ENCODE results near the gene OR52B6. TPM values are rescaled to one million over a fixed set of nuclear protein-coding genes. Genes with fewer than 3 reads are reported as not detected.
"Not testable (repeated sequence)": the region's sequence is repeated elsewhere in the genome, so short reads cannot be mapped to it uniquely, and the experiment has no call there.

Gene OR52B6
- polyA plus RNA-seq, 3 donors = not detected

DNA sequence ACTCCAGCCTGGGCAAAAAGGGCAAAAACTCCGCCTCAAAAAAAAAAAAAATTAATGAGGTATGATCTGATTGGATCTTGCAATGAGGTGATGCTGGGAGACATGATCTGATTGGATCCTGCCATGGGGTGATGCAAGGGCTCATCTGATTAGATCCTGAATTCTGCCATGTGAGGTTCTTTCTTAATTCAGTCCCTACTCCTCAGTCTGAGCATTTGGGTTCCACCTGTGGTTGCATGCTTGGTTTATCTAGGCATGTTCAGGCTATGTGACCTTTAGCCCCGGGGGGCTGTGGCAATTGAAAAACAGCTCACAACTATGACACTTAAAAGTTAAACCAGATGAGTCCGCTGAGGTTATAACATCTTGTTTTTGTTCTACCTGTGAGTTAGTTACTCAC lies 10.9 kb downstream of the OR52B6 start:
- no peak for DNase-seq (ENCODE audit: extremely low read depth in 1 of 11, low read depth in 9 of 11, low spot score in 4 of 11)

DNA sequence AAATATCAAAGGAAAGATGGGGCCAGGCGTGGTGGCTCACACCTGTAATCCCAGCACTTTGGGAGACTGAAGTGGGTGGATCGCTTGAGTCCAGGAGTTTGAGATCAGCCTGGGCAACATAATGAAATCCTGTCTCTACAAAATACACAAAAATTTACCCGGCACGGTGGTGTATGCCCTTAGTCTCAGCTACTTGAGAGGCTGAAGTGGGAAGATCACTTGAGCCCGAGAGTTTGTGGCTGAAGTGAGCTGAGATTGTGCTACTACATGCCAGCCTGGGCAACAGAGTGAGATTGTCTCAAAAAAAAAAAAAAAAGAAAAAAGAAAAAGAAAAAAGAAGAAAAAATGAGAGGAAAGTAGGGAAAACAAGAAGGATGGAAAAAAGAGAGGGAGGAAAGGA lies 11.9 kb downstream of the OR52B6 start:
- no peak for DNase-seq (ENCODE audit: extremely low read depth in 1 of 11, low read depth in 9 of 11, low spot score in 4 of 11)

DNA sequence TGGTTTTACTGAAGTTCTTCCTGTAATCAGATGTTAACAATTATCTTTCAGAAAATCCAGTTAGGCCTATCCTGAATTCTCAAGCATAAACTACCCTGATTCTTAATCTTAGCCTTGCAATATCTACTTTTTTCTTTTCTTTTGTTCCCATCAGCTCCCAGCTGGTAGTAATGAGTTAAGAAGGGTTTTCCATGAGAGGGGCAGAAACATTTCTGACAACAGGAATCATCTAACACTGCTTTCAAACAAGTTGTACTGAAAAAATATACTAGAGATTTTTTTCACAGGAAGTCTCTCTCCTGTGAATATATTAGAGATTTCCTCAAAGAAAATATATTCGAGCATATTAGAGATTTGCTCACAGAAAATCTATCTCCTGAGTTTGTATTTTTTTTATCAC lies 12.5 kb downstream of the OR52B6 start:
- DNase-seq (ENCODE audit: extremely low read depth in 1 of 11, low read depth in 9 of 11, low spot score in 4 of 11) = no peak

DNA sequence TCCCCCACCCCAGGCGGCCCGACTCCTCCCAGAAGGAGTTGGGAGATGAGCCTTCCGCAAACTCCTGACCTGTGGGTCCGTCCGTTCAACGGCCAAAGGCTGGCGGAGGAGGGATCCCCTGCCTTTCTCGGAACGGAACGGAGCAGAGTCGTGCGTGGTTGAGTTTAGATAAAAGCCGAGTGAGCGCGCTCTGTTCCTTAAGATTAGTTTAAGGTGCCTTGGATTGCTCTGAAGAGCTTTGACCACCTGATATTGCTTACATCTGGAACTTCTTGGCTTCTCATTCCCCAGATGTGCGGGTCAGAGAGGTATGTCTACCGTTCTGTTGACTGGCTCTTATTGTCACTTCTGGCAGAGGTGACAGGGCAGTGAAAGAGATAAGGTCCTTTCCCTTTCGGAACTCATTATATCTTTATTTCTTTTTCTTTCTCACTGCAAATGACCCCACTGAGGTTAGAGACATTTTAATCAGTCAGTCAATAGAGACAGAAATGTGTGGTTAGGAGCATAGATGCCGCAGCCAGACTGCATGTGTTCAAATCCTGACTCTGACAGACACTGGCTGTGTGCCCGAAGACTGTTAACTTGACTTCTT lies 16.0 kb downstream of the OR52B6 start, which contains the start of gene TRIM6:
TSS of gene TRIM6 (plus strand) at position 31 of the 595 bp plus-strand sequence. CDS start at position 292, 261 bp downstream.
- peak in 9 of 11 donors; percentile 17 to 50 (median 35) for DNase-seq (ENCODE audit: extremely low read depth in 1 of 11, low read depth in 9 of 11, low spot score in 4 of 11)

DNA sequence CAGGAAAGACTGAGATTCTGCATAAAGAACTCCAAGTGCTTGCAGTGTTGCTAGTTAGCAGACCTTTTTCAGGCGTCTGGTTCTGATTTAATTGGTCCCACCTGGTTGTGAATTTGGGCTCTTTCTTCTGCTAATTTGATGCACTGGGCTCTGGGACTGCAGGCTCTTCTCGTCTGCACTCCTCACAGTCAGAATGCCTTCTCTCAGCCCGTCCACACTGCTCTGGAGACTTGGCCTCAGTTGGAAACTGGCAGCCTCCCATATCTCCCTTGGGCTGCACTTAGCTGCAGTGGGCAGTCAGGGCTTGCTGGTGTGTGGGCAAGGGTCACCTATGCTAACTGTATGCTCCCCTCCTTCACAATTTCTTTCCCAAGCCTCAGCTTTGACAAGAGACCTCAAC lies 17.3 kb downstream of the OR52B6 start:
- DNase-seq (ENCODE audit: extremely low read depth in 1 of 11, low read depth in 9 of 11, low spot score in 4 of 11) = no peak

DNA sequence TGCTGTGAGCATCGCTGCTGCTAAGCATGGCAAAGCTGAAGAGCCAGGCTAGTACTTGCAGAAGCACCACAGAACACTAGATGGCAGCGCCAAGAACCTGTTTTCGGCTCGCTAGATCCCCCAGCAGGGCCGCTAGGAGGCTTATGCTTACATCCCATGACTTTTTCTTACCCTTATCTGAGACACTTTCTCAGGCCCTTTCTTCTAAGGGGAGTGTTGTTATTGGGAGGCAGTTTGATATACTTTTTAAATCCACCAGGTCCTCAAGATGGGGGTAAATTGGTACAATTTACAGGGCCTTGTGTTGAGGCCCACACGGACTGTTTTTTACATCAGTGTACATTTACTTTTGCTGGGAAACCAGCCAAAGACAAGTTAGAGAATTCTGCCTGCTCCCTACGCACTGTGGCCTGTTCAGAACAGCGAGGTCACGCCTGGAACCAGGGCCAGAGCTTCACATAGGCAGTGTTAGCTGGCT lies 19.7 kb downstream of the OR52B6 start:
- peak in 10 of 11 donors; percentile 25 to 54 (median 46) for DNase-seq (ENCODE audit: extremely low read depth in 1 of 11, low read depth in 9 of 11, low spot score in 4 of 11)

DNA sequence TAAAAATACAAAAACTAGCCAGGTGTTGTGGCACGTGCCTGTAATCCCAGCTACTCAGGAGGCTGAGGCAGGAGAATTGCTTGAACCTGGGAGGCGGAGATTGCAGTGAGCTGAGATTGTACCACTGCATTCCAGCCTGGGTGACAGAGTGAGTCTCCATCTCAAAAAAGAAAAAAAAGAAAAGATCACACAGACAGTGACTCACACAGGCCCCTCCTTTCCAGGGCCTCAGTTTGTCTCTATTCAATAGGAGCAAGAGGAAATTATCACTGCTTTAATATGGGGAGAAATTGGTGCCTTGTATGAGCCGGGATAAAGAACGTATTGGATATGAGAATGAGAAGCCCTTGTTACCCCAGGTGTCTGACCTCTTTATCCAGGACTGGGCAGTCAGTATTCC lies 22.1 kb downstream of the OR52B6 start:
- DNase-seq (ENCODE audit: extremely low read depth in 1 of 11, low read depth in 9 of 11, low spot score in 4 of 11) = not testable (repeated sequence)

DNA sequence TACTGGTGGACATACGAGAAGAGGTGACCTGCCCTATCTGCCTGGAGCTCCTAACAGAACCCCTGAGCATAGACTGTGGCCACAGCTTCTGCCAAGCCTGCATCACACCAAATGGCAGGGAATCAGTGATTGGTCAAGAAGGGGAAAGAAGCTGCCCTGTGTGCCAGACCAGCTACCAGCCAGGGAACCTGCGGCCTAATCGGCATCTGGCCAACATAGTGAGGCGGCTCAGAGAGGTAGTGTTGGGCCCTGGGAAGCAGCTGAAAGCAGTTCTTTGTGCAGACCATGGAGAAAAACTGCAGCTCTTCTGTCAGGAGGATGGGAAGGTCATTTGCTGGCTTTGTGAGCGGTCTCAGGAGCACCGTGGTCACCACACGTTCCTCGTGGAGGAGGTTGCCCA lies 22.6 kb downstream of the OR52B6 start:
- DNase-seq (ENCODE audit: extremely low read depth in 1 of 11, low read depth in 9 of 11, low spot score in 4 of 11) = no peak

DNA sequence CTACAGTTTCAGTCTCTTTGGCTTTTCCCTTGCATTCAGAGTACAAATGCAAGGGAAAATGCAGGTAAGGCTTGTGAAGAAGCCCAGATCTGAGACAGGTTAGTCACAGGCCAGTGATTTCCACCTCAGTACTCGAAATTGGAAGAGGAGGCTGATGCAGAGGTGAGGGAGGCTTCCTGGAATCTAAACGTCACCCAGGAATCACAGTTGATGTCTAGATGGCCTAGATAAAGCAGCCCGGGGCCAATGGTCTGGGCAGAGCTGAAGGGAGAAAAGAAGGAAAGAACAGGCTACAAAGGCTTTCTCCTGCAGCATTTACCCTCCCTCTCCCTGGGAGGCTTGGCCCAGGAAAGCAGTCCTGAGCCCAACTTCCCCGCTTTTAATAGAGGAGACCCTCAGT lies 24.2 kb downstream of the OR52B6 start:
- DNase-seq (ENCODE audit: extremely low read depth in 1 of 11, low read depth in 9 of 11, low spot score in 4 of 11) = no peak

DNA sequence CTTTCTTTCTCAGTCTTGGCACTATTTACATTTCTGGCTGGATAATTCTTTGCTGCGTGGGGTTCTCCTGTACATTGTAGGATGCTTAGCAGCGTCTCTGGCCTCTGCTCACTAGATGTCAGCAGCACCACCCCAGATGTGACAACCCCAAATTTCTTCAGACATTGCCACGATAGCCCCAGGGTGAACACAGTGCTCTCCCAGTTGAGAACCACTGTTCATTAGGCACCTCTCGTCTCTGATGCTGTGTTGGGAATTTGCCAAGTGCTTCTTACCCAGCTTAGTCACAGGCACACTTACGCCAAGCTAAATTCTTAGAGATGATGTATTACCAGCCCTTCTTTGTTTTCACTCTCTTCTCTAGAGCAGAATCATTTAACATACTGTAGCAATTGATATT lies 25.2 kb downstream of the OR52B6 start:
- no peak for DNase-seq (ENCODE audit: extremely low read depth in 1 of 11, low read depth in 9 of 11, low spot score in 4 of 11)

DNA sequence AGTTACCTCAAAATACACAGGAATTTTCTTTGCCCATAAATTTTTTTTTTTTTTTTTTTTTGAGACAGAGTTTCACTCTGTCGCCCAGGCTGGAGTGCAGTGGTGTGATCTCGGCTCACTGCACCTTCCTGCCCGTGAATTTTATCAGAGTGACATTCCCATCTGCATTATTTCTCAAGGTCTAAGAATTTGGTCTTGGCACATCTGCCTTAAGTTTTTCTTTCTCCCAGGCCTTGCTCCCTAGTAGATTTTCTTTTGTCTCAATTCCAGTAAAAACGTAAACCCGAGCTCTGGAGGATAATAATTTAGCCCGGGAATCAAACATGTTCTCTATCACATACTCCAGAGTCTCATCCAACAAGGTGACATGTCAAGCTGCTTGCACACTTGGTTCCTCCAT lies 28.1 kb downstream of the OR52B6 start:
- no peak for DNase-seq (ENCODE audit: extremely low read depth in 1 of 11, low read depth in 9 of 11, low spot score in 4 of 11)

DNA sequence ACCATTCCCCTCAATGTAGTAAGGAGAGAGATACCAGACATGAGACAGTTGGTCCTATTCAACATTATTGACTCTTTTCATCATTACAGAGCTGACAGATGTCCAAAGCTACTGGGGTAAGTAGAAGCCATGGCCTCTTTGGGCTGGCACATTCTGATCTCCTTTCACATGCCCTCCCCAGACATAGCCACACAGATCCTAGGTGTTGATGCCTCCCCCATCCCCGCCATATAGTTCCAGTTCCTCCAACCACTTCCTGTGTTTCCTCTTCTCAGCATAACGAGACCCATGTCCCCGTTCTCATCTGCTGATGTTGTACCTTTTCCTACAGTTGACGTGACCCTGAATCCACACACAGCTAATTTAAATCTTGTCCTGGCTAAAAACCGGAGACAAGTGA lies 29.8 kb downstream of the OR52B6 start:
- no peak for DNase-seq (ENCODE audit: extremely low read depth in 1 of 11, low read depth in 9 of 11, low spot score in 4 of 11)

DNA sequence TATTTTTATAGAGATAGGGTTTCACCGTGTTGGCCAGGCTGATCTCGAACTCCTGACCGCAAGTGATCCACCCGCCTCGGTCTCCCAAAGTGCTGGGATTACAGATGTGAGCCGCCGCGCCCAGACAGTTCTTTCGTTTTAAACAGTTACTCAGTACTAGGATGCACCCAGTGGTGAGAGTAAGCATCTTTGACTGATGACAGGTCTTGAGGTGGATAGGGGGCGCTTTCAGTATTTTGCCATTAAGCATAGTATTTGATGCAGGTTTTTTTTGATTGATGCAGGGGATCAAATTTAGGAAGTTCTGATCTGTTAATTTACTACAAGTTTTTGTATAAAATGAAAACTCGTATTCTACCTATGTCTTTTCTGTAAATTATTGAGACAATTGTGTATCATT lies 30.9 kb downstream of the OR52B6 start:
- DNase-seq (ENCODE audit: extremely low read depth in 1 of 11, low read depth in 9 of 11, low spot score in 4 of 11) = no peak

DNA sequence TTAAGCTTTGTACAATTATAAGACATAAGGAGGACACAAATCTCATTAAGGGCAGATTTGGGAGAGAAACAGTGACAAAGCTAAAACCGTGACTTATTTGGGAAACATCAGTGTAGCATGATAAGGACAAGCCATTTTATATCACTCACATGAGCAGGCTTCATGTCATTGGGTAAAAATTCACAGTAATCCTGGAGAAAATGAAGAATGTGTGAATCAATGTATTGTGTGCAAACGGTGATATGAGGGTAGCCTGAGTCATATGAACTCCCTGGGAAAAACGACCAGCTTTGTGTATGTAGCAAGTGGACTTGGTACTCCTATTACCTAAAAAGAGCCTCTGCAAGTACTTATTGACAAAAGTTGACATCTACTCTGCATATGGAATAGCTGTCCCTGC lies 38.1 kb downstream of the OR52B6 start:
- no peak for DNase-seq (ENCODE audit: extremely low read depth in 1 of 11, low read depth in 9 of 11, low spot score in 4 of 11)

DNA sequence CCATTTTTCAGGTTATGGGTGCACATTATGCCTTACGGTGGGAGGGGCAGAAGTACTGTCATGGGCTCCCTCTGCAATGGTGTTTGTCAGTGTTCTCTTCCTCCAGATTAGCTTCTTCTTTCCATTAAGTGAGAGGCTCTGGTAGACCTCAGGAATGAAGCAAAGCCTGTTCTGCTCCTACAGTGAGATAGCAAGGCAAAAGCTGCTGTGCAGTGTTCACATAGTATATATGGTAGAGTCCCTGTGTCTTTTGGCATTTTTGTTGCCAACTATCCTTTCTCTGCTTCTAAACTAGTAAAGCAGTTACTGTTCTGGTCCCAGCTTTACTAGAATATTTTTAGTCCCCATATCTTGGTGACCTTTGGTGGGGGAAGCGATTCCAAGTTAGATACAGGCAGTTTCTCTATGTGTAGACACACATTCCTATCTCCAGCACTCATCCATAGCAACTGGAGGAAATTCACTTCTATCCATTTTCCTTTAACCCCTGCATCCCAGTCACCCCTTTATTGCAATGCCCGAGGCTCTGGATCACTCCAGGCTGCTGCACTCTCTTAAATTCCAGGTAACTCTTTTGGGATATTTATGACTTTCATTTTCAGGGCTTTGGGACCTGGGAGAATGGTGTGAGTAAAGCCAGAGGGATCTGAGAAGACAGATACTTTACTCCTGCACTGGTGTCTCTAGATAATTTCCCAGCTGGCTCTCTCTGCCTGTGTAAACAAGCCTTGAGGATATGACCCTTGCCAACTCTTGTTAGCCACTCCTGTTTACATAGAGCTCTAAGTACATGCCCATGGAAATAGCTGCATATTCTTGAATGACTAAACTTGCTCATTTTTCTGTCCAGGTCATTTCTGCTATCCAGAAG lies 40.2 kb downstream of the OR52B6 start:
- DNase-seq (ENCODE audit: extremely low read depth in 1 of 11, low read depth in 9 of 11, low spot score in 4 of 11) = no peak

DNA sequence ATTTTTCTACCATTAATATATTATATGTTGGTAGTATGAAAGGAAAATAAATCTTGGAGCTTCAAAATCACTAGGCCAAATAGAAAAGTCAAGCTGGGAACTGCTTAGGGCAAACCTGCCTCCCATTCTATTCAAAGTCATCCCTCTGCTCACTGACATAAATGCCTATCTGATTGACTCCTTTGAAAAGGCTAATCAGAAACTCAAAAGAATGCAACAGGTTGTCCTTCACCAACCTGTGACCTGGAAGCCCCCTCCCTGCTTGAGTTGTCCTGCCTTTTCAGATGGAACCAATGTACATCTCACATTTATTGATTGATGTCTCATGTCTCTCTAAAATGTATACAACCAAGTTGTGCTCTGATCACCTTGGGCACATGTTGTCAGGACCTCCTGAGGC lies 40.9 kb downstream of the OR52B6 start:
- DNase-seq (ENCODE audit: extremely low read depth in 1 of 11, low read depth in 9 of 11, low spot score in 4 of 11) = no peak

DNA sequence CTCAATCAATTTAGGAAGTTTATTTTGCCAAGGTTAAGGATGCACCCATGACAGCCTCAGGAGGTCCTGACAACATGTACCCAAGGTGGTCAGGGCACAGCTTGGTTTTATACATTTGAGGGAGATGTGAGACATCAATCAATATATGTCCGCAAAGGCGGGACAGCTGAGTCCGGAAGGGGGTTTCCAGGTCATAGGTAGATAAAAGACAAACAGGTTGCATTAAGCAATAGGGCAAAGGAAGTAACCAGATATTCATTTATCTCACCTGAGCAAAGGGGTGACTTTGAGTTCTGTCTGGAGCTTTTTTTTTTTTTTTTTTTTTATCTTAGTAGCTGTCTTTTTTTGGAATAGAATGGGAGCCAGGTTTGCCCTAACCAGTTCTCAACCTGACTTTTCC lies 42.1 kb downstream of the OR52B6 start:
- DNase-seq (ENCODE audit: extremely low read depth in 1 of 11, low read depth in 9 of 11, low spot score in 4 of 11) = no peak

DNA sequence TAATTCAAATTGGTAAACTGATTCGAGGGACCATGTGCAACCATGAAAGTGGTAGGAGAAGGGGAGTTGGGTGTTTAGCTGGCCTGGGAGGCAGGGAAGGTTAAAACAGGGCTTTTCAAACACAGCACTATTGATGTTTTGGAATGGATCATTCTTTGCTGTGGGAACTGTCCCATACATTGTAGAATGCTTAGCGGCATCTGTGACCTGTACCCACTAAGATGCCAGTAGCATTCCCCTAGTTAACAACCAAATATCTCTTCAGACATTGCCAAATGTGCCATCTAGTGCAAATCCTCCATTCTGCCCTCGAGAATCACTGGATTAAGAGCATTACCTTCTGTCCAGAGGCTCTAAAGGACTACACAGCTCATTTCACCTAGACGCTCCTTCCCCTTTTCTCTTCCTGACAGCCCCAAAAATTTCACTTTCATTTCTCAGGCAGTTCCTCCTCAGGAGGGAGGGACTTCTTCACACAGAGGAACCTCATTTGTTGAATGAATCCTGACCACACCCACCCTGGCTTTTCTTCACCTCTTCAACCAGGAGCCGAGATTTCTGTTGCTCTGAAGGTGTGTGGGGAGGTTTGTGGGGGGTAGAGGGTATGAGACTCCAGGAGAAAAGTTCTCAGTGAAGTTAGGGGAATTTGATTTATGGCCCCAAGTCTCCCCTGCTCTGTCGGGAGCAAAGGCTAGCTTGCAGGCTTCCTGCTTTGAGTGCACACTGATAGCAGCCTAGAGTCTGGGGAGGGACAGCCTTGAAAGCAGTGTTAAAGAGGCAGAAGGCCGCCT lies 44.0 kb downstream of the OR52B6 start, which contains the start of gene TRIM34:
TSS of gene TRIM34 (plus strand) at position 513 of the 791 bp plus-strand sequence. CDS start 7,331 bp downstream, outside the sequence.
- peak; percentile 8 to 55 (median 34) for DNase-seq (ENCODE audit: extremely low read depth in 1 of 11, low read depth in 9 of 11, low spot score in 4 of 11)

DNA sequence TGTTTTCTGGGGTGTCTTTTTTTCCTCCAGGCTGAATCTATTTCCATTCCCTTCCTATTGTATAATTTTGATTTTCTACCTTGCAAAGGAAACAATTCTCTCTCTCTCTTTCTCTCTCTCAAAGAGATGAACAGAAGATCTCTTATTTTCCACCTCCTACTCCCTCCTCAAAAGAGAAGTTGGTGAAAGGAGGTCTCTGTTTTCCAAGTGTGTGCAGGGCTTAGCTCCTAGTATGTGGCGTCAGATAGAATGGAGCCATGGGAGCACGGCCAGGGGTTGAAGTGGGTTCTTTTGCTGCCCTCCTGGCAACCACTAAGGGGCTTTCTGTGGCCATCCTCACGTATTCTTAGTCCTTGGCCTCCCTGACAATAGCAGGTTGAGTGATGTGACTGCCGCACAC lies 44.6 kb downstream of the OR52B6 start:
- DNase-seq (ENCODE audit: extremely low read depth in 1 of 11, low read depth in 9 of 11, low spot score in 4 of 11) = no peak

DNA sequence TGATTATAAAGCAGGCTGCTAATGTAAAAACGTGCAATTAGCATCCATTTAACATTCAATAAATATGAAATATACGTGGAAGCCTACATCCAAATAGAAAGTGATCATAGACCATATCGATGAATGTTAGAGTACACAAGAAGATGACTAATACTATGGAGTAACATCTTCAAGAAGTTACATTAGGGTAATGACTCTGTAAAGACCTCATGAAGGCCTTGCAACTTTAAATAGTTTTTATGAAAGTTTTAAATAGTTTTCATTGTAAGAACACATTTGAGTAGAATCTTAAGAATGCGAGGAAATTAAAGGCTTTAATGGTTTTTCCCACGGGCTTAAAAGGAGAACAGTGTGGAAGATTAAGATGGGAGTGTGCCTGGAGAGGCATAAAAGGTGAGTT lies 45.5 kb downstream of the OR52B6 start:
- no peak for DNase-seq (ENCODE audit: extremely low read depth in 1 of 11, low read depth in 9 of 11, low spot score in 4 of 11)
